NB4 (cell line): ENCODE data around the gene BAIAP2.

Experiments used
- DNase-seq: peaks from one replicate; pipeline ENCODE4 v3.0.0; 2010; ENCODE audit warnings: low read depth
- H3K4me3 ChIP-seq: one replicate; pipeline ENCODE4 v1.5.1; 2011; ENCODE audit warnings: mild to moderate bottlenecking, low read depth, low read length, moderate library complexity
- CTCF ChIP-seq: IDR thresholded peaks from one replicate; pipeline ENCODE4 v1.5.1; 2012; ENCODE audit warnings: low read depth, low read length
- MAX ChIP-seq: IDR thresholded peaks from 2 replicates; pipeline ENCODE4 v1.6.1; 2011; ENCODE audit warnings: low read depth, low read length
- MYC ChIP-seq: IDR thresholded peaks from 2 replicates; pipeline ENCODE4 v1.6.1; 2011; ENCODE audit warnings: low read depth, low read length
- POLR2A ChIP-seq: IDR thresholded peaks from 2 replicates; pipeline ENCODE4 v1.6.1; 2011; ENCODE audit warnings: mild to moderate bottlenecking; ENCODE audit not compliant: insufficient read length; ENCODE audit errors: extremely low read depth

BAIAP2 gene

GRCh38 chr17:81132197-81132540, 97.2 kb downstream of the BAIAP2 start:
- H3K4me3 ChIP-seq, result no peak overlapping the region
- no peak for DNase-seq
- TF ChIP-seq CTCF, result no peak
- no peak for TF ChIP-seq MAX
- no peak for TF ChIP-seq POLR2A
- TF ChIP-seq MYC, result no peak

- no peak overlapping the region for H3K4me3 ChIP-seq
- DNase-seq, result no peak
- no peak for TF ChIP-seq CTCF
- TF ChIP-seq MAX, result no peak
- TF ChIP-seq MYC, result no peak
- TF ChIP-seq POLR2A, result no peak
Observed at GRCh38 chr17:81132770-81133723, 98.1 kb downstream of the BAIAP2 start.

GRCh38 chr17:81134064-81134781, 99.3 kb downstream of the BAIAP2 start:
- no peak for DNase-seq
- TF ChIP-seq MYC, result no peak
- no peak for TF ChIP-seq MAX
- TF ChIP-seq POLR2A, result no peak
- TF ChIP-seq CTCF, result no peak
- no peak overlapping the region for H3K4me3 ChIP-seq

GRCh38 chr17:81135505-81136278, 100.7 kb downstream of the BAIAP2 start:
- H3K4me3 ChIP-seq, result no peak overlapping the region
- DNase-seq, result no peak
- TF ChIP-seq MAX (no peak), MYC (no peak), POLR2A (no peak), CTCF (no peak)

- no peak for TF ChIP-seq POLR2A
- TF ChIP-seq MAX, result no peak
- no peak for TF ChIP-seq MYC
- no peak for TF ChIP-seq CTCF
- no peak for DNase-seq
- H3K4me3 ChIP-seq, result no peak overlapping the region
Observed at GRCh38 chr17:81136366-81136765, 101.4 kb downstream of the BAIAP2 start.
